HTR-8/SVneo (cell line): Measurements from ENCODE around the gene IKZF4.
A peak's percentile ranks its signal among the peaks of the same experiment; 100 is the strongest.
"Not testable (repeated sequence)": the region's sequence is repeated elsewhere in the genome, so short reads cannot be mapped to it uniquely, and the experiment has no call there.

ENCODE experiments used
- DNase-seq: peaks from one replicate; pipeline ENCODE4 v3.0.0; 2011; ENCODE audit warnings: low spot score, mixed read lengths; ENCODE audit not compliant: insufficient read length
- FAIRE-seq: peaks from 2 replicates; lab custom pipeline; 2011; peaks lifted over from hg19 to GRCh38; lab: Jason Lieb, UNC

The IKZF4 gene

GRCh38 chr12:55996715-55997534, 23.9 kb upstream of the IKZF4 start, which contains the start of gene SUOX:
TSS of gene SUOX (plus strand) at chr12:55997276. CDS start at chr12:56002222, 4,946 bp downstream.
- peak; percentile 99 for DNase-seq
- peak; percentile 96 for FAIRE-seq

GRCh38 chr12:55997535-55997859, 23.3 kb upstream of the IKZF4 start:
- FAIRE-seq (no peak), DNase-seq (no peak)

GRCh38 chr12:55999522-55999921, 21.3 kb upstream of the IKZF4 start:
- FAIRE-seq, DNase-seq: not testable (repeated sequence)

GRCh38 chr12:55999999-56000540, 20.8 kb upstream of the IKZF4 start:
- not testable (repeated sequence) for DNase-seq, FAIRE-seq

GRCh38 chr12:56001487-56002100, 19.2 kb upstream of the IKZF4 start:
- DNase-seq (no peak), FAIRE-seq (no peak)

GRCh38 chr12:56003376-56003775, 17.5 kb upstream of the IKZF4 start:
- not testable (repeated sequence) for FAIRE-seq, DNase-seq

GRCh38 chr12:56004211-56004610, 16.6 kb upstream of the IKZF4 start:
- FAIRE-seq (no peak), DNase-seq (no peak)

GRCh38 chr12:56007564-56008559, 13.0 kb upstream of the IKZF4 start:
- DNase-seq (peak; percentile 65), FAIRE-seq (no peak)

- no peak for DNase-seq
- FAIRE-seq = no peak
These were observed 10.7 kb upstream of the IKZF4 start for GRCh38 chr12:56010111-56010570.

- FAIRE-seq (no peak), DNase-seq (no peak)
These were observed 9.2 kb upstream of the IKZF4 start for GRCh38 chr12:56011509-56012090.

GRCh38 chr12:56013482-56013881, 7.4 kb upstream of the IKZF4 start:
- FAIRE-seq (no peak), DNase-seq (no peak)

GRCh38 chr12:56014205-56014604, 6.6 kb upstream of the IKZF4 start:
- no peak for FAIRE-seq
- DNase-seq = no peak

GRCh38 chr12:56017181-56017580, 3.7 kb upstream of the IKZF4 start:
- no peak for FAIRE-seq

GRCh38 chr12:56018356-56018755, 2.5 kb upstream of the IKZF4 start:
- DNase-seq (no peak), FAIRE-seq (no peak)

More at GRCh38 chr12:56017181-56017580, 3.7 kb upstream of the IKZF4 start:
- DNase-seq = no peak

- FAIRE-seq (no peak), DNase-seq (no peak)
These were observed 1.1 kb downstream of the IKZF4 start for GRCh38 chr12:56021889-56022497.

GRCh38 chr12:56028511-56029165, 7.8 kb downstream of the IKZF4 start:
- no peak for DNase-seq
- no peak for FAIRE-seq

- FAIRE-seq (no peak), DNase-seq (no peak)
These were observed 8.3 kb downstream of the IKZF4 start for GRCh38 chr12:56029166-56029519.

GRCh38 chr12:56029666-56030293, 8.9 kb downstream of the IKZF4 start:
- FAIRE-seq (no peak), DNase-seq (peak; percentile 52)
